ENCODE data around the gene ZBTB21. TPM values are rescaled to one million over a fixed set of nuclear protein-coding genes. Genes with fewer than 3 reads are reported as not detected.

ZBTB21 gene
- total RNA-seq, 1 donor from 2014 or later = 21.2 TPM

- Mint-ChIP-seq H3K4me3 (ENCODE audit: unreplicated experiment) (no peak overlapping the region), H3K27ac (ENCODE audit: unreplicated experiment) (no peak overlapping the region), H3K36me3 (ENCODE audit: low read depth) (no peaks in the 10 kb centered on the region), H3K9me3 (ENCODE audit: low read depth) (peaks cover 5% of the 10 kb centered on the region), H3K27me3 (ENCODE audit: low read depth) (no peaks in the 10 kb centered on the region), H3K4me1 (ENCODE audit: low read depth) (peaks cover 24% of the 10 kb centered on the region)
- no peak for DNase-seq (ENCODE audit: low spot score)
- TF ChIP-seq CTCF (IDR thresholded peaks at IDR 0.05) = no peak
Observed at GRCh38 chr21:42048870-42049577, 38.9 kb upstream of the ZBTB21 start.

- DNase-seq (ENCODE audit: low spot score) = no peak
- Mint-ChIP-seq H3K36me3 (ENCODE audit: low read depth) (no peaks in the 10 kb centered on the region), H3K4me3 (ENCODE audit: unreplicated experiment) (no peak overlapping the region), H3K27ac (ENCODE audit: unreplicated experiment) (peak overlapping the region; percentile 98), H3K27me3 (ENCODE audit: low read depth) (no peaks in the 10 kb centered on the region), H3K4me1 (ENCODE audit: low read depth) (peaks cover 24% of the 10 kb centered on the region), H3K9me3 (ENCODE audit: low read depth) (no peaks in the 10 kb centered on the region)
- peak; percentile 40 for TF ChIP-seq CTCF (IDR thresholded peaks at IDR 0.05)
Observed at GRCh38 chr21:42047821-42048613, 37.9 kb upstream of the ZBTB21 start.

- H3K36me3 Mint-ChIP-seq (ENCODE audit: low read depth) = no peaks in the 10 kb centered on the region
- TF ChIP-seq CTCF (IDR thresholded peaks at IDR 0.05) = no peak
- H3K4me3 Mint-ChIP-seq (ENCODE audit: unreplicated experiment) = no peak overlapping the region
- DNase-seq (ENCODE audit: low spot score) = no peak
- no peaks in the 10 kb centered on the region for H3K9me3 Mint-ChIP-seq (ENCODE audit: low read depth)
- H3K4me1 Mint-ChIP-seq (ENCODE audit: low read depth) = peaks cover 38% of the 10 kb centered on the region
- H3K27ac Mint-ChIP-seq (ENCODE audit: unreplicated experiment) = no peak overlapping the region
- H3K27me3 Mint-ChIP-seq (ENCODE audit: low read depth) = no peaks in the 10 kb centered on the region
Observed at GRCh38 chr21:42044871-42045495, 34.8 kb upstream of the ZBTB21 start.

- H3K4me1 Mint-ChIP-seq (ENCODE audit: low read depth) = peaks cover 46% of the 10 kb centered on the region
- H3K27ac Mint-ChIP-seq (ENCODE audit: unreplicated experiment) = no peak overlapping the region
Observed at GRCh38 chr21:42043961-42044360, 33.8 kb upstream of the ZBTB21 start.

More at GRCh38 chr21:42043961-42044360, 33.8 kb upstream of the ZBTB21 start:
- TF ChIP-seq CTCF (IDR thresholded peaks at IDR 0.05) = no peak
- H3K36me3 Mint-ChIP-seq (ENCODE audit: low read depth) = no peaks in the 10 kb centered on the region
- H3K9me3 Mint-ChIP-seq (ENCODE audit: low read depth) = no peaks in the 10 kb centered on the region
- no peak for DNase-seq (ENCODE audit: low spot score)
- H3K27me3 Mint-ChIP-seq (ENCODE audit: low read depth) = no peaks in the 10 kb centered on the region
- no peak overlapping the region for H3K4me3 Mint-ChIP-seq (ENCODE audit: unreplicated experiment)

Measured in chondrocyte (in vitro differentiated cells).